NCI-H748 (cell line): ENCODE data around the gene MYLK.
"Not testable (repeated sequence)": the region's sequence is repeated elsewhere in the genome, so short reads cannot be mapped to it uniquely, and the experiment has no call there.

Experiments
- DNase-seq: peaks from one replicate; lab custom pipeline; 2025; ENCODE audit not compliant: unreplicated experiment; lab: John Stamatoyannopoulos, UW

MYLK gene

DNA sequence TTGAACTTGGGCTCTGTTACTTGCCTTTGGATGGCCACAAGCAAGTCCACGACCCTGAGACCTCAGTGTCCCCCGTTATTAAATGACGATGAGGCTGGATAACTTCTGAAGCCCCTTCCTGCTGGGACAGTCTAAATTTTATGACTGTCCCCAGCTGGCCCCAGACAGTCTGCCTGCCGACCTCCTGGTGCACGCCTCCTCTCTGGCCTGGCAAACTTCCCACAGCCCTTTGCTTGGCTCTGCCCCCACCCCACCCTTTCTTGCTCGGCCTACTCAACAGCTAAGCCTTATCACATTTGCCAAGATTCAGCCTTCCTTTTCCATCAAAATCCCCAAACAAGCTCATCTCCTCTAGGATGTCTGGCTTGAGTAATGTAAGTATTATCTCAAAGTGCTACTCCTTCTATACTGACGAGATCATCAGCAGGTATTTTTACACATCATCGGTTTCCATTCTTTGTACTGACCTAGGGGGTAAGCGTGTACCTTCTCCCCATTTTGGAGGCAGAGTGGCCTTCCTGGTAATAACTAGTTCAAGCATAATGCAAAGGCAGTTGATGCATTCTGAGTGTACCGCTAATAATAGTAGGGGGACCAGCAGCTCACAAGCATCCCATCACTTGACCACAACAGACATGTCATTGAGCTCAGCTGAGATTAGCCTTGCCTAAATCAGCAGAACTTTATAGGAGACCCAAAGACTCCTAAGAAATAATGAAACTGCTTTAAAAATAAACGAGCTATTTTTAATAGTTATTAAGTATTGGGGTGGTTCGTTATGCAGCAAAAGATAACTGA is 178.4 kb downstream of the MYLK start:
- DNase-seq, result no peak

- DNase-seq, result not testable (repeated sequence)
Observed at GRCh38 chr3:123703663-123704062, 180.5 kb downstream of the MYLK start.

GRCh38 chr3:123702720-123703119 is 181.4 kb downstream of the MYLK start:
- no peak for DNase-seq

- DNase-seq, result peak; percentile 40
Observed at GRCh38 chr3:123702057-123702456, 182.1 kb downstream of the MYLK start.

- DNase-seq, result no peak
Observed at GRCh38 chr3:123700791-123701722, 183.1 kb downstream of the MYLK start.

- DNase-seq, result no peak
Observed at GRCh38 chr3:123698813-123699212, 185.3 kb downstream of the MYLK start.

DNA sequence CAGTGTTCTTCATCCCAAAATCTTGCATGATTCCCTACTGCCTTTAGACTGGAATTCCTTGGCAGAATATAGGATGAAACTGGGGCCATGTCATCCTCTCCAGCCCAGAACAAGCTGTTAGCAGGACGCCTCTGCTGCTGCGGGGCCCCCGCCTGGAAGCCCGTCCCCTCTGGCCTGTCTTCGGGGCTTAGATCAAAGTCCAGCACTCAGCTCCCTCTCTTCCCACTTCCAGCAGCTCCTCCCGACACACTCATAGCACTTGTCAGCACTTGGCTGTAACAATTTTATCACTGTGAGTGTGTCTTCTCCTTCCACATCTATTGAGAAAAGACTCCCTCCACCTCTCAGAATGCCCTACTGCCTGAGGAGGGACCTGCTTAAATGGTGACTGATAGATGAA is 187.3 kb downstream of the MYLK start:
- no peak for DNase-seq

DNA sequence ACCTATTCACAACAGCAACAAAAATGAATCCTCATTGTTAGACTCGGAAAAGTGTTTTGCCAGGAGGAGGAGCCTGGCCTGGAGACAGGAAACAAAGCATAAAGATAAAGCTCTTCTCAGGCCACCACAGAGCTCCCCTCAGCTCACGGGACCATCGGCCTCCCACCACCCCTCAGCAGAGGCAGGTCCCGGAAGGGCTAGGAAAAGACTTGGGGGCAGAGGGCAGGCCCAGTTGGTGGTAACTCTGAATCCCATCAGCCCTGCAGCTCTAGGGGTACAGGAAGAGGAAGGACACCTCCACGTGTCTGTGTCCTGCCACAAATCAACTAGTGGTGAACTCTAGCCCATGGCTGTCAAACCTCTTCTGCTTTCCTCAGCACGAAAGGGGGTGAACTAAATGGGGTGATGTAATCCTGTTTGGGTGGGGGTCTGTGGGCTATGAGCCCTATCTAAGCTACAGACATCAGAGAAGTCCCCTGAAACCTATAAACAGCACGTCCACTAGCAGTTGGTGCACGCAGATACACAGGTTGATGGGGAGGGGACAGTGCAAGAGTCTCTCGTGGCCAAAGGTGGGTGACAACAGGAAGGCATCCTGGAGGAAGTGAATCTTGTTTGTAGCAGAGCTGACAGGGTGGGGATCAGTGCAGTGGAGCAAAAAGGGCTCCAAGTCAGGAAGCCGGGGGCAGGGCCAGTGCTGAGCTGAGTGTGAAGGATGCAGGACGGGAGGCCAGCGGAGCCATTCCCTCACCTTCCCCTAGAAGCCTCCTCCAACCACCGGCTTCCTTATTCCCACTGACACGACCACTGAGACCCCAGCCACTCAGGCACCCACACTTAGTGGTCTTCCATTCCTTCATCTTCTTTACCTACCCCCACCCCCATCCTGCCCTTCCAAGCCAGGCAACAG is 188.1 kb downstream of the MYLK start:
- no peak for DNase-seq

DNA sequence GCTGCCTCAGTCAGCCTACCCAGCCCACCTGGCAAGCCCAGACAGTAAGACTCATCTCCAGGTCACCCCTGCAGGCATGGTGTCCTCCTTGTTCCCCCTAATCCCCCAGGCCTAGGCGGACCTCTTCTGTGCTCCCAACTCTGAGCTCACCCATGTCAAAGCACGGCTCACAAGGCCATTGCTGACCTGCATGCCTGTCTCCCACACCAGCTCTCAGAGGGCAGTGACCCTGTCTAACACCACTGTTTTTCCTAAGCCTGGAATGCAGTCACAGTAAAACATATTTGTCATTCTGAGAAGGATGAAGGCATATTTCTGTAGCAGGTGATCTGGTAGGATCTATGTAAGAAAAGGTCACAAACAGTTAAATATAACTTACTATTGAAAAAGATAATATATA is 189.0 kb downstream of the MYLK start:
- no peak for DNase-seq

GRCh38 chr3:123694366-123695087 is 189.6 kb downstream of the MYLK start:
- DNase-seq, result no peak

DNA sequence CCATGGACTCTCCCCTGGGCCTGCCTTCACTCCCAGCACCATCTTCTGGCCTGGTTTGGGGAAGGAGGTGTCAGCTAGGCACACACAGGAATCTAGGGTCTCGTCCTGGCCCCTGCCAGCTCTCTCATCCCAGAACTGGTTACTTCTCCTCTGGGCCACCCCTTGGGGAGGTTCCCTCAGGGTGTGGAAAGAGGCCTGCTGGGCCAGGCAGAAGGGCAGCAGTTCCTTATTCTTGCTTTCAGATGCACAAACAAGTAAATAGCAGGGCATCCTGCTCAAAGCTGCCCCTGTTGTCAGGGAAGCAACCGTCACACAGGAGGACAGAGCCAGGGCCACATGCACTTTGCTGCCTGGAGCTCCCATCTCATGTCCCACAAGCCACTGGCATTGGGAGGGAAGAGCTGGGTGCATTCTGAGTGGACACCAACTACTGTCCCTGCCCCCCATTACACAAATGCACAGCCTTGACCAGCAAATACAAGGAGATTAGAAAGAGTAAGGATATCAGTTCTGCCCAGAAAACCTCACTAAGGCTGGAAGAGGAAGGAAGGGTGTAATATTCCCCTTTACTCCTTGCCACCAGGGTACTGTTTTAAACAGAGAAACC is 190.4 kb downstream of the MYLK start:
- no peak for DNase-seq

GRCh38 chr3:123692671-123693070 is 191.5 kb downstream of the MYLK start:
- DNase-seq, result no peak

- no peak for DNase-seq
Observed at GRCh38 chr3:123692041-123692440, 192.1 kb downstream of the MYLK start.

DNA sequence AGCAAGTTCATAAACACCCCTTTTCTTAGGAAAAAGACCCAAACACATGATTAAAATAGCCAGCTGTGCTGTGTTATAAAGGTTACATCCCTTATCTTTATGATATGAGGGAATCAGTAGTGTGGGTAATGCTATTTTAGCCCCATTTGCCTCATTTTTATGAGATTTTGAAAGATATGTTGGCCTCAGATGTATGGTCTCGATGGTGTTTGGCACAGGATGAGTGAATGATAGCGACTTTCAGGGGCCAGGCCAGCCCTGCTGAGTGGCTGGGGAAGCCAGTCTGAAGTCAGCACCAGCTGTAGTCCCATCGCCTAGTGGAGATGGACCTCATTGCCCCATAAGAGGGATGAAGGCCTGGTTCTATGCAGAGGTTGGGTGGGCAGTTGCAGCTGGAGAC is 194.3 kb downstream of the MYLK start:
- DNase-seq, result no peak

- no peak for DNase-seq
Observed at GRCh38 chr3:123688241-123688747, 195.8 kb downstream of the MYLK start.

DNA sequence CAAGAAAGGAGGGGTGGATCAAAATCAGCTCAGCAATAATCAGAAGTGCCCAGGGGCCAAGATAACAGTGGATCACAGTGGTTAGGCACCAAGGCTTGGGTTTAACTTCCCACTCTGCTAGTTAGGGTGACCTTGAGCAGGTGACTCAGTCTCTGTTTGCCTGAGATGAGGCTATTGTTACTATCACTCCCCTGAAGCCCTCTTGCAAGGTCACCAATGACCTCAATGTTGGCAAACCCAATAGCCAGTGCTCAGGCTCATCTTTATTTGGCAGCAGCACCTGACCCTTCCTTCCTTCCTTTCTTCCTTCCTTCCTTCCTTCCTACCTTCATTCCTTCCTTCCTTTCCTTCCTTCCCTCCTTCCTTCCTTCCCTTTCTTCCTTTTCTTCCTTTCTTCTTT is 196.8 kb downstream of the MYLK start:
- DNase-seq, result no peak

GRCh38 chr3:123686251-123686650 is 197.9 kb downstream of the MYLK start:
- DNase-seq, result no peak

DNA sequence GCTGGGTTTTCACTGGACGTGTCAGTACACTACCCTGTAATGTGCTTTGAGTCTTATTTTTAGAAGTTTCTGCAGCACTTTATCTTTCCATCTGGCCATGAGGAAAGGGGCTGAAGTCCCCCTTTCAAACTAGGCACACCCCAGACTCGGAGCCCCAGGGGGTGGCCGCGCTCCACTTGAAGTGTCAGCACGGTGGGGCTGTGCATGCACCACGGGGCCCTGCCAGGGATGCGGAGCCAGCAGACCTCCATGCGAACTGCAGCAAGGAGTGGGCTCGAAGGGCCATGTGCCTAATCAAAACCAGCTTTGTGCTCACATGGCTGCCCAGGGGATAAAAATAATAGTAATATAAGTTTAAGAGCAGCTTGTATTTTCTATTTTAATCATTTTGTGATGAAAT is 198.4 kb downstream of the MYLK start:
- DNase-seq, result no peak

DNA sequence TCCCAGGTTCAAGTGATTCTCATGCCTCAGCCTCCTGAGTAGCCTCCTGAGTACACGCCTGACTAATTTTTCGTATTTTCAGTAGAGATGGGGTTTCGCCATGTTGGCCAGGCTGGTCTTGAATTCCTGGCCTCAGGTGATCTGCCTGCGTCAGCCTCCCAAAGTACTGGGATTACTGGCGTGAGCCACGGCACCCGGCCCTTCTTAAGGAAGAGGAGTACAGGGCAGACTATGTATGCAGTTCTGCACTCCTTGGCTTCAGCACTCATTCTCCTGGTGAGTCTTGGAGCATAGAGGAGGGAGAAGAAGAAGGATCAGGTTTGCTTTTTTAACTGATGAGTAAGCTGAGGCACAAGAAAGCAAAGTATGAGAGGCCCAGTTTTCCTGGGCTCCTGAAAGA is 199.5 kb downstream of the MYLK start:
- no peak for DNase-seq

GRCh38 chr3:123684209-123684608 is 199.9 kb downstream of the MYLK start:
- DNase-seq, result no peak
